Neural crest cell (in vitro differentiated cells): ENCODE results near the gene NFKBIZ. TPM values are rescaled to one million over a fixed set of nuclear protein-coding genes. Genes with fewer than 3 reads are reported as not detected.

Experiments used
- DNase-seq: peaks from one replicate; pipeline ENCODE4 v3.0.0; 2021; ENCODE audit warnings: low read depth, mixed read lengths, low spot score
- H3K27ac Mint-ChIP-seq: one replicate; pipeline ENCODE4 v1.8.0; 2021; ENCODE audit warnings: mild to moderate bottlenecking, mixed read lengths; ENCODE audit not compliant: unreplicated experiment
- H3K27me3 Mint-ChIP-seq: 2 replicates; pipeline ENCODE4 v1.8.0; 2021; ENCODE audit warnings: low read depth, mild to moderate bottlenecking, mixed read lengths
- H3K36me3 Mint-ChIP-seq: 2 replicates; pipeline ENCODE4 v1.8.0; 2021; ENCODE audit warnings: low read depth, mild to moderate bottlenecking, mixed read lengths
- H3K4me1 Mint-ChIP-seq: 2 replicates; pipeline ENCODE4 v1.8.0; 2021; ENCODE audit warnings: mixed read lengths
- H3K4me3 Mint-ChIP-seq: one replicate; pipeline ENCODE4 v1.8.0; 2021; ENCODE audit warnings: mild to moderate bottlenecking, mixed read lengths
- H3K9me3 Mint-ChIP-seq: 2 replicates; pipeline ENCODE4 v1.8.0; 2021; ENCODE audit warnings: mixed read lengths
- total RNA-seq: library from RNA; stranded (reverse); gene quantifications from 2 replicates; pipeline ENCODE4 v1.2.1, GENCODE V29; 2021
- TF ChIP-seq, protein P1 (sequence below): fragments of 200-600 bp; sonication (generic); conservative IDR thresholded peaks from 2 replicates; pipeline ENCODE4 v1.5.0; 2021; ENCODE audit warnings: antibody characterized with exemption, mild to moderate bottlenecking

The NFKBIZ gene
- total RNA-seq, 1 donor from 2014 or later, result 6.2 TPM

DNA sequence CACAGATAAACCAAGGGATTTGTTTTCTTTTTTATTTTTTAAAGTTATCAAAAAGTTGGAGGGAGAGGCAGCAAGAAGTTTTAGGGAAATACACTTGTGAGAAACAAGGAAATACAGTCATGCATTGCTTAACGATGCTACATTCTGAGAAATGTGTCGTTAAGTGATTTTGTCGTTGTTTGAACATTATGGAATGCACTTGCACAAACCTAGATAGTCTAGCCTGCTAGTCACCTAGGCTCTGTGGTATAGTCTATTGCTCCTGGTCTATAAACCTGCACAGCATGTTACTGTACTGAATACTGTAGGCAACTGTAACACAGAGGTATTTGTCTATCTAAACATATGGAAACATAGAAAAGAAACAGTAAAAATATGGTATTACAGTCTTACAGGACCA lies 2.0 kb upstream of the NFKBIZ start:
- Mint-ChIP-seq H3K27ac (no peak overlapping the region), H3K27me3 (peaks cover 4% of the 10 kb centered on the region), H3K36me3 (peaks cover 2% of the 10 kb centered on the region), H3K9me3 (no peaks in the 10 kb centered on the region), H3K4me3 (peak overlapping the region; percentile 73), H3K4me1 (peaks cover 17% of the 10 kb centered on the region)
- TF ChIP-seq, protein P1, sequence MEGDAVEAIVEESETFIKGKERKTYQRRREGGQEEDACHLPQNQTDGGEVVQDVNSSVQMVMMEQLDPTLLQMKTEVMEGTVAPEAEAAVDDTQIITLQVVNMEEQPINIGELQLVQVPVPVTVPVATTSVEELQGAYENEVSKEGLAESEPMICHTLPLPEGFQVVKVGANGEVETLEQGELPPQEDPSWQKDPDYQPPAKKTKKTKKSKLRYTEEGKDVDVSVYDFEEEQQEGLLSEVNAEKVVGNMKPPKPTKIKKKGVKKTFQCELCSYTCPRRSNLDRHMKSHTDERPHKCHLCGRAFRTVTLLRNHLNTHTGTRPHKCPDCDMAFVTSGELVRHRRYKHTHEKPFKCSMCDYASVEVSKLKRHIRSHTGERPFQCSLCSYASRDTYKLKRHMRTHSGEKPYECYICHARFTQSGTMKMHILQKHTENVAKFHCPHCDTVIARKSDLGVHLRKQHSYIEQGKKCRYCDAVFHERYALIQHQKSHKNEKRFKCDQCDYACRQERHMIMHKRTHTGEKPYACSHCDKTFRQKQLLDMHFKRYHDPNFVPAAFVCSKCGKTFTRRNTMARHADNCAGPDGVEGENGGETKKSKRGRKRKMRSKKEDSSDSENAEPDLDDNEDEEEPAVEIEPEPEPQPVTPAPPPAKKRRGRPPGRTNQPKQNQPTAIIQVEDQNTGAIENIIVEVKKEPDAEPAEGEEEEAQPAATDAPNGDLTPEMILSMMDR, result no peak
- no peak for DNase-seq

DNA sequence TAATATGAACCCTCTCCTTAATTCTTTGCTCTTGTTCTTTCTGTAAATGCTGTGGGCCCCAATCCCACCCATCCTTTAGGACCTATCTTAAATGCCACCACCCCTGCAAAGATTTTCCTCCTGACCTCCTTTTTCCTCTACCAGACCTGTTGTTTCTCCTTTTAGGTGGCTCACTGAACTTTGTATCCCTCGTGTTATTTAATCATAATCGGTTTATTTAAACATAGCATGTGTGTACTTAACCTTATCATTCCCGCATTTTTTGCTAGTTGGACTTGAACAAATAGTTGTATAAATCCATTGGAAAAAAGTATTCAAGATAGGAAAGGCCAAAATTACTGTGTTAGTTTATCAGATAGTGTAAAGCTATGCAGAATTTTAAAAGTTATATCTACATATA lies 988 bp upstream of the NFKBIZ start:
- TF ChIP-seq, protein P1, result no peak
- H3K27ac Mint-ChIP-seq, result no peak overlapping the region
- DNase-seq, result no peak
- H3K27me3 Mint-ChIP-seq, result peaks cover 4% of the 10 kb centered on the region
- no peaks in the 10 kb centered on the region for H3K9me3 Mint-ChIP-seq
- peaks cover 17% of the 10 kb centered on the region for H3K4me1 Mint-ChIP-seq
- H3K36me3 Mint-ChIP-seq, result peaks cover 8% of the 10 kb centered on the region
- H3K4me3 Mint-ChIP-seq, result peak overlapping the region; percentile 87

DNA sequence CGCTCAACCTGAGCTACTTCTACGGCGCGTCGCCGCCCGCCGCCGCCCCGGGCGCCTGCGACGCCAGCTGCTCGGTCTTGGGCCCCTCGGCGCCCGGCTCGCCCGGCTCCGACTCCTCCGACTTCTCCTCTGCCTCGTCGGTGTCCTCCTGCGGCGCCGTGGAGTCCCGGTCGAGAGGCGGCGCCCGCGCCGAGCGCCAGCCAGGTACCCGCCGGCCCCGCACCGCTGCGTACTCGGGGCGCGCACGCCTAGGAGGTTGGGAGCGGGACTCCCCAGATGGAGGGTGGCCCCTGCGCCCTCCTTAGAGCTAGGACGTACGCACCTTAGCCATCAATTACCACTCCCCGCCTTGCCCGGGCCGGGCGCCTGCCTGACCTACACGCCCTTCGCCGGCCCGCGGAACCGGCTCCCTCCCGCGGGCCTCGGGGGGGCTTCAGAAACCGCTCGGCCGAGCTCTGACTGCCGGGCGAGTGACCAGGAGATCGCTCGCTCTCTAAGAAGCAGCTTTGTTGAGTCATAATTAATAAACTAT lies 466 bp downstream of the NFKBIZ start:
- peaks cover 11% of the 10 kb centered on the region for H3K36me3 Mint-ChIP-seq
- peaks cover 17% of the 10 kb centered on the region for H3K4me1 Mint-ChIP-seq
- peak overlapping the region; percentile 79 for H3K27ac Mint-ChIP-seq
- peaks cover 4% of the 10 kb centered on the region for H3K27me3 Mint-ChIP-seq
- H3K9me3 Mint-ChIP-seq, result no peaks in the 10 kb centered on the region
- TF ChIP-seq, protein P1, result peak; percentile 30
- peak overlapping the region; percentile 97 for H3K4me3 Mint-ChIP-seq
- DNase-seq, result no peak

DNA sequence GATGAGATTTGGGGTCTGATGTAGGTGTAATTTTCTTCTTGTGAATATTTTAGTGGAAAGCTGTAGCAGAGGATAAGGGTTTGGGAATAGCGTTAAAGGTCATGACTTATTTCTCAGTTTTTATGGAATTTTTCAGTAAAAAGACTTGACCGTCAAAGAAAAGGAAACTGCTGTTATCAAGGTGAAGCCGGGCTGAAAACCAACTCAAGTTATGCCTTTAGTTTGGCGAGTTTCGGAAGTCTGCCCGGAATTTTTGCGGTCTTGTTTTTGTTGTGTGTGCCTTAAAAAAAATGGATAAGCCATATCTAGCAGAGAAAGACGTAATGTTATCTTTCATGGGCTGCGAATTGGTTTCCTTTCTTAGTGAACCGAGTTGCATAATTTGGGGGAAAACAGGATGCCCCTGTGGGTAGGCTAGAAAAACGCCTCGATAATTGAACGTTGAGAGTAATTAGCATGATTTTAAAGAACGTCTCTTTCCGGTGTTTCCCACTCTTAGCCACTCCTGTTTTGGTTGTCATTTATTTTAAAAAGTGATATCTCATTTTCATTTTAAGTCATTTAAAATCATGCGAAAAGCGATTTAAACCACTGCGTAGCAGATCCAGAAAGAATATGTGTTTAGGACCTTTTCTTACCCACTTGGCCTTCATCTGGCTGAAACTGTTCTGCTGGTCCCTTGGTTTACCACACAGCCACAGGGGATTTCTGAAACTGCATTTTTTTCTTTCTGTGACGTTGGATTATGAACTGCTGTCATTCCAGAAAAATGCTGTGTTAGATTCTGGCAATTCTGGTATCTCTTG lies 1.1 kb downstream of the NFKBIZ start:
- Mint-ChIP-seq H3K9me3 (no peaks in the 10 kb centered on the region), H3K4me3 (peak overlapping the region; percentile 97), H3K36me3 (peaks cover 11% of the 10 kb centered on the region), H3K27me3 (peaks cover 4% of the 10 kb centered on the region), H3K27ac (peak overlapping the region; percentile 79), H3K4me1 (peaks cover 17% of the 10 kb centered on the region)
- TF ChIP-seq, protein P1, result no peak
- no peak for DNase-seq

DNA sequence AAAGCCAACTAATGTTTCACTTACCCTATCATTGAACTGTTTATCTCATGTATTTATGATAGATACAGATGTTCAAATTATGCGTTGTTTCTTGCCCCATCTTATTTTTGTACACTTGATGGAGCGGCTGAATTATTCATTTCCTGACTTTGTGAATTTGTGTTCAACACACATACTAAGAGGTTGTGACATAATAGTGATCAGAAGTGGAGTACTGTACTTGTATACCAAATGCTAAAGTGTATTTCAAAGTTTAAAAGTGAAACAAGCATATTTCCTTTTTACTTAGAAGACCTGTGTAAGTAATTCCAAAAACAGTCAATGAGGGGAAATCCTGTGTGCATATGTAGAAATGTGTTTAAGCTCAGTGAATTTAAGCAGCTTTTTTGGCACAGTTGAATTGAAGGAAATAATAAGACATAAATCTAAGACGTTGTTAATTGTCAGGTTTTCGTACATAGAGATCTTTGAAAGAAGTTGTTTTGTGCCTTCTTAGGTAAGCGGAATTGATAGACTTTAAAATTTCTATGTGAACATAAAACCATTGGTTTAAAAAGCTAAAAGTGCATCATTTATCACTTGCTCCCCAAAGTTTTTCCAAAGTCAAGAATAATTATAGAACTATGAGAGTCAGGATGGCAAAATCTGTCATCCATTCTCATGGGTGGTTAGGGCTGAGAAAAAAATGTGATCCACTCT lies 1.9 kb downstream of the NFKBIZ start:
- H3K9me3 Mint-ChIP-seq, result no peaks in the 10 kb centered on the region
- H3K4me3 Mint-ChIP-seq, result peak overlapping the region; percentile 97
- peaks cover 17% of the 10 kb centered on the region for H3K4me1 Mint-ChIP-seq
- peaks cover 4% of the 10 kb centered on the region for H3K27me3 Mint-ChIP-seq
- DNase-seq, result no peak
- TF ChIP-seq, protein P1, result no peak
- H3K36me3 Mint-ChIP-seq, result peaks cover 11% of the 10 kb centered on the region
- no peak overlapping the region for H3K27ac Mint-ChIP-seq
